ENCODE measurements around the gene DIAPH2. TPM values are rescaled to one million over a fixed set of nuclear protein-coding genes. Genes with fewer than 3 reads are reported as not detected.
"Not testable (repeated sequence)": the region's sequence is repeated elsewhere in the genome, so short reads cannot be mapped to it uniquely, and the experiment has no call there.

DIAPH2 gene
- total RNA-seq, 1 experiment from 2014 or later, result 20.4 TPM

DNA sequence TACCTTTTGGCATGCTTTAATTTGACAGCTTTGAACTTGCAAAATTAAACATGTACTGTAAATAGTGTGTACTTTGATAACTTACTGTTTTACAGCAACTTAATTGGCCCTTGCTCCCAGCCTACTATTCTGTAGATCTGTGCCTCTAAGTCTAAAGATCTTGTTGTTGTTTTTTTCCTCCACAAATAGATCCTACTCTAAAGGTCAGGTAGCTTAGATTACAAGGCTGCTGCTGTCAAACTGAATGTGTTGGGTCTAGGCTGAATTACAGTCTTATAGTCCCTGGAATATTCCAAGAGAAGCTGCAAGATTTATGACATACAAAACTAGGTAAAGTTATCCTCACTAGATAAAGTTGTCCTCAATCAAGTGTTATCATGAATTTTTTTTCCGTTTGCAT lies 18.7 kb downstream of the DIAPH2 start:
- no peaks in the 10 kb centered on the region for H3K36me3 ChIP-seq (replicated peaks; ENCODE audit: control insufficient read depth, insufficient read depth, low read length)
- no peak for DNase-seq
- no peak overlapping the region for H3K4me3 ChIP-seq (ENCODE audit: insufficient read depth, low read depth, low read length)
- no peaks in the 10 kb centered on the region for H3K27me3 ChIP-seq (ENCODE audit: control insufficient read depth, insufficient read depth, low read length)

GRCh38 chrX:96703816-96704215 lies 19.2 kb downstream of the DIAPH2 start:
- H3K4me3 ChIP-seq (ENCODE audit: insufficient read depth, low read depth, low read length), result no peak overlapping the region
- H3K27me3 ChIP-seq (ENCODE audit: control insufficient read depth, insufficient read depth, low read length), result no peaks in the 10 kb centered on the region
- no peak for DNase-seq
- no peaks in the 10 kb centered on the region for H3K36me3 ChIP-seq (replicated peaks; ENCODE audit: control insufficient read depth, insufficient read depth, low read length)

GRCh38 chrX:96704629-96705028 lies 20.0 kb downstream of the DIAPH2 start:
- no peak for DNase-seq
- Histone ChIP-seq H3K36me3 (replicated peaks; ENCODE audit: control insufficient read depth, insufficient read depth, low read length) (no peaks in the 10 kb centered on the region), H3K27me3 (ENCODE audit: control insufficient read depth, insufficient read depth, low read length) (no peaks in the 10 kb centered on the region), H3K4me3 (ENCODE audit: insufficient read depth, low read depth, low read length) (no peak overlapping the region)

DNA sequence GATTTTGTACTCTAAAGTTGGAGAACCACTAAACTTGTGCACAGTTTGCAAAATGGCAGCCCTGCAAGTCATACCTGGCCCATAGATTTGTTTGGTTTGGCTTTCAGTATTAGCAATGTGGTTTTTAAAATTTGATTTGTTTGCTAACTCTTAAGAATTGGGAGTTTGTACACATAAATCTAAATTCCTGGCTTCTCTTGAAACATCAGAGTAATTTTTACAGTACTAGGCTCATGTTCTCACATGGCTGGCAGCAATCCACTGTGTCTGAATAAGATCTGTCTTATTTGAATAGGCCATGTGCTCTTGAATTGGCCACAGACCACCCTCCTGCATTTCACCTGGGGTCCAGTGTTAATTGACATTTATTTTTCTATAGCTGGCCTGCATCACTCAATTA lies 21.3 kb downstream of the DIAPH2 start:
- H3K27me3 ChIP-seq (ENCODE audit: control insufficient read depth, insufficient read depth, low read length), result no peaks in the 10 kb centered on the region
- no peaks in the 10 kb centered on the region for H3K36me3 ChIP-seq (replicated peaks; ENCODE audit: control insufficient read depth, insufficient read depth, low read length)

GRCh38 chrX:96707804-96708203 lies 23.2 kb downstream of the DIAPH2 start:
- DNase-seq, result no peak
- no peaks in the 10 kb centered on the region for H3K36me3 ChIP-seq (replicated peaks; ENCODE audit: control insufficient read depth, insufficient read depth, low read length)
- H3K4me3 ChIP-seq (ENCODE audit: insufficient read depth, low read depth, low read length), result no peak overlapping the region
- no peaks in the 10 kb centered on the region for H3K27me3 ChIP-seq (ENCODE audit: control insufficient read depth, insufficient read depth, low read length)

More for the DNA sequence above, 21.3 kb downstream of the DIAPH2 start:
- no peak overlapping the region for H3K4me3 ChIP-seq (ENCODE audit: insufficient read depth, low read depth, low read length)
- no peak for DNase-seq

- Histone ChIP-seq H3K4me3 (ENCODE audit: insufficient read depth, low read depth, low read length) (no peak overlapping the region), H3K36me3 (replicated peaks; ENCODE audit: control insufficient read depth, insufficient read depth, low read length) (no peaks in the 10 kb centered on the region), H3K27me3 (ENCODE audit: control insufficient read depth, insufficient read depth, low read length) (no peaks in the 10 kb centered on the region)
- DNase-seq, result peak; percentile 13
Observed at GRCh38 chrX:96710031-96710430, 25.4 kb downstream of the DIAPH2 start.

GRCh38 chrX:96713303-96713702 lies 28.7 kb downstream of the DIAPH2 start:
- no peaks in the 10 kb centered on the region for H3K27me3 ChIP-seq (ENCODE audit: control insufficient read depth, insufficient read depth, low read length)
- H3K4me3 ChIP-seq (ENCODE audit: insufficient read depth, low read depth, low read length), result no peak overlapping the region
- no peak for DNase-seq
- H3K36me3 ChIP-seq (replicated peaks; ENCODE audit: control insufficient read depth, insufficient read depth, low read length), result no peaks in the 10 kb centered on the region

GRCh38 chrX:96714393-96714792 lies 29.8 kb downstream of the DIAPH2 start:
- not testable (repeated sequence) for H3K4me3 ChIP-seq (ENCODE audit: insufficient read depth, low read depth, low read length); DNase-seq; H3K36me3 ChIP-seq (replicated peaks; ENCODE audit: control insufficient read depth, insufficient read depth, low read length); H3K27me3 ChIP-seq (ENCODE audit: control insufficient read depth, insufficient read depth, low read length)

GRCh38 chrX:96715481-96715880 lies 30.8 kb downstream of the DIAPH2 start:
- Histone ChIP-seq H3K36me3 (replicated peaks; ENCODE audit: control insufficient read depth, insufficient read depth, low read length) (no peaks in the 10 kb centered on the region), H3K4me3 (ENCODE audit: insufficient read depth, low read depth, low read length) (no peak overlapping the region), H3K27me3 (ENCODE audit: control insufficient read depth, insufficient read depth, low read length) (no peaks in the 10 kb centered on the region)
- DNase-seq, result no peak

DNA sequence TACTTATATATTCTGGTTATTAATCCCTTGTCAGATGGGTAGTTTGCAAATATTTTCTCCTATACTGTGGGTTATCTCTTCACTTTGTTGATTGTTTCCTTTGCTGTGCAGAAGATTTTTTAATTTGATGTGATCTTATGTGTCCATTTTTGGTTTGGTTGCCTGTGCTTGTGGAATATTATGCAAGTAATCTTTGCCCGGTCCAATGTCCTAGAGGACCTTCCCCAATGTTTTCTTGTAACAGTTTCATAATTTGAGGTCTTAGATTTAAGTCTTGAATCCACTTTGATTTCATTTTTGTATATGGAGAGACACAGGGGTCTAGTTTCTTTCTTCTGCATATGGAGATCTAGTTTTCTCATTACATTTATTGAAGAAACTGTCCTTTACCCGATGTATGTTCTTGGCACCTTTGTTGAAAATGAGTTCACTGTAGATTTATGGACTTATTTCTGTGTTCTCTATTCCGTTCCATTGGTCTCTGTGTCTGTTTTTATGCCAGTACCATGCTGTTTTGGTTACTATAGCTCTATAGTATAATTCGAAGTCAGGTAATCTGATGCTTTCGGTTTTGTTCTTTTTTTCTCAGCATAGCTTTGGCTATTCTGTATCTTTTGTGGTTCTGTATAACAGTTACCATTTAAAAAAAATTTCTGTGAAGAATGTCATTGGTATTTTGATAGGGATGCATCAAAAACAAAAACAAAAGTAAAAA lies 34.7 kb downstream of the DIAPH2 start:
- DNase-seq, result no peak
- H3K27me3 ChIP-seq (ENCODE audit: control insufficient read depth, insufficient read depth, low read length), result no peaks in the 10 kb centered on the region
- no peaks in the 10 kb centered on the region for H3K36me3 ChIP-seq (replicated peaks; ENCODE audit: control insufficient read depth, insufficient read depth, low read length)
- H3K4me3 ChIP-seq (ENCODE audit: insufficient read depth, low read depth, low read length), result no peak overlapping the region

DNA sequence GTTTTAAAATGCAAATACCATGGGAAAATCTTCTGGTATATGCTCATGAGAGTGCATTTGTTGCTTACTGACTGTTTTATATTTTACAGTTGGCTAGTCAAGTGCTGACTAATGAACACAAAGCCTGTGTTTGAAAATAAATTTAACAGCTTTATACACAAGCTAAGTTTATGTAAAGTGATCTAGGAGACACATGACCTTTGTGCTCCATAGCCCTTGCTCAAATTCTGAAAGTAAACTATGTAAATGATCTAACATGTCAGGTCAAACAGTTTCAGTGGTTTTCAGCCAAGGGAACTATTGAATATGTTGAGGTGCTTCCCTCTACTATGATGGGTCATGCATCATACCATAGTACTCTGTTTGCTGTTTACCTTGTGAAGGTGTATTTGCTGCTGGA lies 36.7 kb downstream of the DIAPH2 start:
- Histone ChIP-seq H3K36me3 (replicated peaks; ENCODE audit: control insufficient read depth, insufficient read depth, low read length) (no peaks in the 10 kb centered on the region), H3K27me3 (ENCODE audit: control insufficient read depth, insufficient read depth, low read length) (no peaks in the 10 kb centered on the region), H3K4me3 (ENCODE audit: insufficient read depth, low read depth, low read length) (no peak overlapping the region)
- DNase-seq, result no peak

DNA sequence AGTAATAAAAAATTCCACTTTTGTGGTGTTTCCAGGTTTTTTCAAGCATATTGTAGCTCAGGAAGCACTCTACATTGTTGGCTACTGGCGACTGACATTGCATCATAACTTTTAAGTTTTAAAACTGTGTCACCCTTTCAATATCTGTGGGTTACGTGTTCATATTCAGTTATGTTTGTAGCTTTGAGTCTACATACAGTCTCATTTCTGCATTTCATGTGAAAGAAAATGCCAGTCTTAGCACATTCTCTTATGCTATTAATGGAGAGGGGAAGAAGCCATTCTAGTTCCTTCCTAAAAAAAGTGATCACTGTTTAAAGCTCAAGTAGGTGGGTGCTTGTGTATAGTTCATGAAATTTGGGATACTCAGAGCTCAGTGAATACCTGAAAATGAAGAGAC lies 38.1 kb downstream of the DIAPH2 start:
- Histone ChIP-seq H3K27me3 (ENCODE audit: control insufficient read depth, insufficient read depth, low read length) (no peaks in the 10 kb centered on the region), H3K36me3 (replicated peaks; ENCODE audit: control insufficient read depth, insufficient read depth, low read length) (no peaks in the 10 kb centered on the region), H3K4me3 (ENCODE audit: insufficient read depth, low read depth, low read length) (no peak overlapping the region)
- no peak for DNase-seq

- DNase-seq, result no peak
- Histone ChIP-seq H3K27me3 (ENCODE audit: control insufficient read depth, insufficient read depth, low read length) (no peaks in the 10 kb centered on the region), H3K4me3 (ENCODE audit: insufficient read depth, low read depth, low read length) (no peak overlapping the region), H3K36me3 (replicated peaks; ENCODE audit: control insufficient read depth, insufficient read depth, low read length) (no peaks in the 10 kb centered on the region)
Observed at GRCh38 chrX:96729053-96729452, 44.4 kb downstream of the DIAPH2 start.

DNA sequence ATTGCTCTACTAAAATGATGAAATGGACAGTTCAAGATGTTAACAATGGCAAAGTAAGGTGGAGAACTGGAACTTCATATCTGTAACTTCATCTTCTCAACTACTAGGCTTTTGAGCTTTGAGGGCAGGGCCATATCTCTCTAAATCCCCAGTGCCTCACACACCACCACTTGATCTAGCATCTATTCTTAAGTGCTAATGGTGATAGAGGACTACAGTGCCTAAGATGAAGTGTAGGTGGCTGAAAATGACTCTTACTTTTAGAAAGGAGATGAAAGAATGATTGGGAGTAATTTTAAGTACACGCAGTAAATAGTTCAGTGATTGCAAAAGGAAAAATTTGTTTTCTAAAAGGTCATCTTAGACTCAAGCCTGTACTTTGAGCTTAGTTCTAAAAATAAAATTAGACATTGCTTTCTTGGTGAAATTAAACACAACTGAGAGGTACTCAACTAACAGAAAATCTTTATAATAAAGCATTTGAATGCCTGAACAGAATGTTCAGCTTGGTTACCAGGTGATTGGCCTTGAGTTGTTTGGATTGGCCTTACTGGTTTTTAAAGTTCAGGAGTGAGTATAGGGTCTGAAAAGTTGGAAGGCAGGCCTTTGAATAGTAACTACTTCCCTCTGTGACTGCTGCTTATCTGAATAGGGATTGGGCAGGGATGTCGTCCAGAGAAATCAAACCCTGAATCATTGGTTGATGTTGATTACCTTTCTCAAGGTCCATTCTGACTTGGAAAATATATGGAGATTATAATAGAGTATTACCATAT lies 45.4 kb downstream of the DIAPH2 start:
- no peak for DNase-seq
- no peak overlapping the region for H3K4me3 ChIP-seq (ENCODE audit: insufficient read depth, low read depth, low read length)
- no peaks in the 10 kb centered on the region for H3K36me3 ChIP-seq (replicated peaks; ENCODE audit: control insufficient read depth, insufficient read depth, low read length)
- H3K27me3 ChIP-seq (ENCODE audit: control insufficient read depth, insufficient read depth, low read length), result no peaks in the 10 kb centered on the region

DNA sequence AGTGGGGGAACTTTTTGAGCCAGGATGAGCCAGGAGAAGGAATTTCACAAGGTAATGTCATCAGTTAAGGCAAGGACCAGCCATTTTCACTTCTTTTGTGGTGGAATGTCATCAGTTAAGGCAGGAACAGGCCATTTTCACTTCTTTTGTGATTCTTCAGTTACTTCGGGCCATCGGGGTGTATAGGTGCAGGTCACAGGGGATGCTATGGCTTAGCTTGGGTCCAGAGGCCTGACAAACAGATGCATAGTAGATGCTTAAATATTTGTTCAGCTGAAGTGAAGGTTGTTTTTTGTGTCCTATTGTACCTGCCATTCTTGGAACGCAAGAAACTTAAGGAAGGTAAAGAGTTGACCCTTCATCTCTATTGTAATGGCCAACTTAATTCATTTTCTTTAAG lies 46.4 kb downstream of the DIAPH2 start:
- H3K4me3 ChIP-seq (ENCODE audit: insufficient read depth, low read depth, low read length); H3K27me3 ChIP-seq (ENCODE audit: control insufficient read depth, insufficient read depth, low read length); H3K36me3 ChIP-seq (replicated peaks; ENCODE audit: control insufficient read depth, insufficient read depth, low read length); DNase-seq: not testable (repeated sequence)
